Calu3 (cell line): ENCODE results near the gene TSC22D3. TPM values are rescaled to one million over a fixed set of nuclear protein-coding genes. Genes with fewer than 3 reads are reported as not detected.
A peak's percentile ranks its signal among the peaks of the same experiment; 100 is the strongest.

Experiments used
- BruUV-seq: library from RNA; stranded (reverse); fragments of 400-500 nt; replicated peaks from 2 replicates; lab custom pipeline; 2021; lab: Mats Ljungman, UMichigan
- CTCF ChIA-PET: fragments of 300-600 bp; sonication (Branson Sonifier 250); formaldehyde crosslinking; loops from one replicate; lab custom pipeline; 2022; ENCODE audit warnings: antibody characterized with exemption; lab: Charles Lee
- DNase-seq: peaks from one replicate; pipeline ENCODE4 v3.0.0; 2022
- H3K27ac Mint-ChIP-seq: one replicate; pipeline ENCODE4 v1.8.0; 2022; ENCODE audit warnings: mixed read lengths; ENCODE audit not compliant: unreplicated experiment
- H3K27me3 Mint-ChIP-seq: one replicate; pipeline ENCODE4 v1.8.0; 2022; ENCODE audit warnings: mixed read lengths; ENCODE audit not compliant: unreplicated experiment
- H3K36me3 Mint-ChIP-seq: one replicate; pipeline ENCODE4 v1.8.0; 2022; ENCODE audit warnings: mild to moderate bottlenecking, moderate library complexity, mixed read lengths; ENCODE audit not compliant: insufficient read depth, unreplicated experiment
- H3K4me1 Mint-ChIP-seq: one replicate; pipeline ENCODE4 v1.8.0; 2022; ENCODE audit warnings: mild to moderate bottlenecking, low read depth, mixed read lengths; ENCODE audit not compliant: unreplicated experiment
- H3K4me3 Mint-ChIP-seq: one replicate; pipeline ENCODE4 v1.8.0; 2022; ENCODE audit warnings: mild to moderate bottlenecking, low read depth, moderate library complexity, mixed read lengths; ENCODE audit not compliant: unreplicated experiment
- H3K9me3 Mint-ChIP-seq: one replicate; pipeline ENCODE4 v1.8.0; 2022; ENCODE audit warnings: low read depth, mixed read lengths; ENCODE audit not compliant: unreplicated experiment
- CTCF ChIP-seq: fragments of 200-600 bp; IDR thresholded peaks from one replicate; pipeline ENCODE4 v1.8.0; 2022; ENCODE audit warnings: antibody characterized with exemption; ENCODE audit not compliant: unreplicated experiment
- intact Hi-C: fragments of 100-400 bp; cut with micrococcal nuclease; formaldehyde crosslinking; loops from one replicate; pipeline ENCODE4 v1.10.0; 2022; ENCODE audit not compliant: unreplicated experiment
- total RNA-seq: library from RNA; stranded (reverse); gene quantifications from 2 replicates; pipeline ENCODE4 v1.2.3, GENCODE V29; 2022

The TSC22D3 gene
- total RNA-seq, 1 experiment from 2014 or later, result 48.3 TPM

DNA sequence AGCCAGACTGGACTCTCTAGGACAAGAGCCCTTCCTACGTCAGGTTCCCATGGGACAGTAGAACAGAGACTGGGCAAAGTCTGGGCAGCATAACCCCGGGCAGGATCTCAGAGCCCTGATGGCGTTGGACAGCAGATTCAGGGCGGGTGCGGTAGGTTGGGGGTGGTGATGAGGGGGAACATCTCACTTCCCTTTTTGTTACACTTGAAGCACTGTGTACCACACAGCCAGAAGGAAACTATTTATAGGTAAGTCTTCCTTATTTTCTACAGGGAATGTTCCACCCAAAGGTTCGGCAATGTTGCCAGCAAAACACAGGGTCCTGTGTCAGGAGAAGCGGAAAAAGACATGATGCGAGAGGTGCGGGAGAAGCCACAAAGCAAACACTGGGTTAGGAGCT is 54.3 kb downstream of the TSC22D3 start:
- Mint-ChIP-seq H3K4me3 (no peak overlapping the region), H3K9me3 (no peaks in the 10 kb centered on the region), H3K4me1 (peaks cover 74% of the 10 kb centered on the region), H3K27me3 (no peaks in the 10 kb centered on the region), H3K36me3 (peaks cover 14% of the 10 kb centered on the region), H3K27ac (no peak overlapping the region)
- no peak for TF ChIP-seq CTCF
- no peak for DNase-seq
- intact Hi-C loops, result no loop called here
- no TSS peak for BruUV-seq
- CTCF ChIA-PET, result interaction anchor here (0.6 kb wide), 1 partner anchor 91 kb away, joined by 5 read pairs; no protein-coding TSS in a partner anchor

DNA sequence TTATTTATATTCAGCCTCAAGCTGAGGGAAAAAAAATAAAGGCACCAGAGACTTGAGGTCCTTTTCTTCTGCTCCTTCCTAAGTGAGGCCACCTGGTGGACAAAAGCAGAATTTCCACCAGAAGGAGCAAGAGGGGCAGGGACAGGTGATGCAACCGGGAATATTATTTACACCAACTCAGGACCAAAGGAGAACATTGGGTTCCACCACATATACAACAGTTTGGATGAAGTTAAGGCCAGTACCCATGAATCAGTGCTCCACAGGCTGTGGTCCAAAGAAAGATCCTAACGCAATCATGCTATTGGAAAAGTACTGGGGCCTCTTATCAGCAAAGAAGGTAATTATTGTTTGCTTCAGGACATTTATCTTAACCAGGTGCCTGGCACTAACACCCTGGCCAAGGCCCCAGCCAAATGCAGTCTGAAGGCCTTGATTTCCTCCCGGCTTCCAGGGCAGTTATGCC is 57.4 kb downstream of the TSC22D3 start:
- H3K4me1 Mint-ChIP-seq, result peaks cover 43% of the 10 kb centered on the region
- DNase-seq, result peak; percentile 82
- intact Hi-C loops, result loop anchor here (1.0 to 5.0 kb wide), 3 partner anchors 45 to 61 kb away; partner anchors contain the start of gene NCBP2L
- CTCF ChIA-PET, result interaction anchor here (2.6 to 5.2 kb wide), 3 partner anchors 42 to 58 kb away, joined by 7 to 41 read pairs (median 39); partner anchors contain the start of genes NCBP2L and TSC22D3
- peaks cover 31% of the 10 kb centered on the region for H3K36me3 Mint-ChIP-seq
- peak overlapping the region; percentile 82 for H3K27ac Mint-ChIP-seq
- peak overlapping the region; percentile 92 for H3K4me3 Mint-ChIP-seq
- peak; percentile 72 for TF ChIP-seq CTCF
- no TSS peak for BruUV-seq
- H3K27me3 Mint-ChIP-seq, result no peaks in the 10 kb centered on the region
- no peaks in the 10 kb centered on the region for H3K9me3 Mint-ChIP-seq

DNA sequence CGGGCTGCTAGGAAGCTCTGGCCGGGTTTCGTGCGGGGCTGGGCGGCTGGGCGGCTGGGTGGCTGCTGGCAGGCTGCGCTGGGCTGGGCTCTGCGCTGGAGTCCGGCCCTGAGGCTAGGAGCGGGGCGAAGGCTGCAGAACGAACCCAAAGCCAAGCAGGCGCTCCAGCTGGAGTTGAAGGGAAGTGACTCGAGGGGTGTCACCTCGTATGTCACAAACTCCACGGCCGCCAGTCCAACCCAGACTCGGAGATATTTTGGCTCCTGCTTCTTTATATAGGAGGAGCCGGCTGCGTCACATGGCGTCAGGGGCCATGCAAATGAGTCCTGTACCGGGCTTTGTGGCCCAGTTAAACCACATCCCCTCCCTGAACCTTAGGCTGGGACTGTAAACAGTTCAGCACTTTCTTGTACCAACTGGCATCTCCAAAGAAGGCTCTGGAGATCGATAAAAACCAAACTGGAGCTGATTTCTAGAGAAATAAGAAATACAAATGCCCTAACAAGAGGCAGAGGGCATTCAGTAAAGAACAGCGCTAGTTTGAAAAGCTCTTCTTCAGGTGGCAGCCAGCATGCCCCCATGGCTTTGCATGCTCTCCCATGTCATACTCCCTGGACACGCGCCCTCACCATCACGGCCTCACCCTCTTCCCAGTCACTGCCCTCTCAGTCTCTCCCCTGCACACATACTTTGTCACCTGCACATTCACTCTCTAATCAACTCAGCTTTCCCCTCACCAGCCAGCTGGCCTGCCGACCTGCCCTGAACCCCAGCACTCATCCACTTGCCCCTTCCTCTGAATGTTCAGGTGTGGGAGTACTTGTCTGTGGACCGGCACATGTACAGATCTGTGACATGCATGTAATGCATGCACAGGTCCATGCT is 58.5 kb downstream of the TSC22D3 start:
- no TSS peak for BruUV-seq
- peak; percentile 77 for DNase-seq
- Mint-ChIP-seq H3K4me1 (peaks cover 51% of the 10 kb centered on the region), H3K27ac (peak overlapping the region; percentile 82), H3K36me3 (peaks cover 42% of the 10 kb centered on the region), H3K27me3 (no peaks in the 10 kb centered on the region), H3K4me3 (peak overlapping the region; percentile 92), H3K9me3 (no peaks in the 10 kb centered on the region)
- TF ChIP-seq CTCF, result no peak
- intact Hi-C loops, result loop anchor here (5.0 kb wide), 1 partner anchor 60 kb away; no protein-coding TSS in a partner anchor
- CTCF ChIA-PET, result interaction anchor here (0.5 to 5.2 kb wide), 6 partner anchors 25 to 62 kb away, joined by 4 to 41 read pairs (median 8); partner anchors contain the start of genes NCBP2L and TSC22D3

GRCh38 chrX:107716118-107716684 is 59.4 kb downstream of the TSC22D3 start:
- intact Hi-C loops, result loop anchor here (5.0 kb wide), 1 partner anchor 59 kb away; no protein-coding TSS in a partner anchor
- CTCF ChIA-PET, result interaction anchor here (0.9 to 5.2 kb wide), 5 partner anchors 29 to 61 kb away, joined by 4 to 41 read pairs (median 7); partner anchors contain the start of genes NCBP2L and TSC22D3
- H3K4me1 Mint-ChIP-seq, result peaks cover 51% of the 10 kb centered on the region
- no peaks in the 10 kb centered on the region for H3K9me3 Mint-ChIP-seq
- peak overlapping the region; percentile 92 for H3K4me3 Mint-ChIP-seq
- TF ChIP-seq CTCF, result no peak
- peaks cover 48% of the 10 kb centered on the region for H3K36me3 Mint-ChIP-seq
- H3K27ac Mint-ChIP-seq, result peak overlapping the region; percentile 82
- BruUV-seq, result no TSS peak
- DNase-seq, result no peak
- no peaks in the 10 kb centered on the region for H3K27me3 Mint-ChIP-seq
